Measurements from ENCODE around the gene ANKRD44.

- TF ChIP-seq POLR2A (IDR thresholded peaks at IDR 0.05) = no peak
- TF ChIP-seq, protein P1, sequence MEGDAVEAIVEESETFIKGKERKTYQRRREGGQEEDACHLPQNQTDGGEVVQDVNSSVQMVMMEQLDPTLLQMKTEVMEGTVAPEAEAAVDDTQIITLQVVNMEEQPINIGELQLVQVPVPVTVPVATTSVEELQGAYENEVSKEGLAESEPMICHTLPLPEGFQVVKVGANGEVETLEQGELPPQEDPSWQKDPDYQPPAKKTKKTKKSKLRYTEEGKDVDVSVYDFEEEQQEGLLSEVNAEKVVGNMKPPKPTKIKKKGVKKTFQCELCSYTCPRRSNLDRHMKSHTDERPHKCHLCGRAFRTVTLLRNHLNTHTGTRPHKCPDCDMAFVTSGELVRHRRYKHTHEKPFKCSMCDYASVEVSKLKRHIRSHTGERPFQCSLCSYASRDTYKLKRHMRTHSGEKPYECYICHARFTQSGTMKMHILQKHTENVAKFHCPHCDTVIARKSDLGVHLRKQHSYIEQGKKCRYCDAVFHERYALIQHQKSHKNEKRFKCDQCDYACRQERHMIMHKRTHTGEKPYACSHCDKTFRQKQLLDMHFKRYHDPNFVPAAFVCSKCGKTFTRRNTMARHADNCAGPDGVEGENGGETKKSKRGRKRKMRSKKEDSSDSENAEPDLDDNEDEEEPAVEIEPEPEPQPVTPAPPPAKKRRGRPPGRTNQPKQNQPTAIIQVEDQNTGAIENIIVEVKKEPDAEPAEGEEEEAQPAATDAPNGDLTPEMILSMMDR (IDR thresholded peaks at IDR 0.05) = no peak
Measured at GRCh38 chr2:197081294-197081693, 229.3 kb downstream of the ANKRD44 start.
